HG03025 (cell line): ENCODE results near the gene TNIK.
"Not testable (repeated sequence)": the region's sequence is repeated elsewhere in the genome, so short reads cannot be mapped to it uniquely, and the experiment has no call there.

Experiments used
- ATAC-seq: cut with Tn5 transposase; IDR thresholded peaks from one replicate; pipeline ENCODE4 v1.9.1; 2021; ENCODE audit warnings: mild to moderate bottlenecking, moderate library complexity; ENCODE audit not compliant: unreplicated experiment, low FRiP score

TNIK gene

GRCh38 chr3:171242951-171243350, 217.3 kb downstream of the TNIK start:
- ATAC-seq = no peak

GRCh38 chr3:171242170-171242569, 218.0 kb downstream of the TNIK start:
- ATAC-seq = no peak

- not testable (repeated sequence) for ATAC-seq
Measured at GRCh38 chr3:171241655-171242054, 218.6 kb downstream of the TNIK start.

- ATAC-seq = no peak
Measured at GRCh38 chr3:171240504-171240835, 219.7 kb downstream of the TNIK start.

- no peak for ATAC-seq
Measured at GRCh38 chr3:171239757-171240503, 220.3 kb downstream of the TNIK start.

- ATAC-seq = no peak
Measured at GRCh38 chr3:171237009-171237385, 223.2 kb downstream of the TNIK start.

GRCh38 chr3:171236265-171237008, 223.8 kb downstream of the TNIK start:
- no peak for ATAC-seq

- no peak for ATAC-seq
Measured at GRCh38 chr3:171234298-171235010, 225.8 kb downstream of the TNIK start.

- ATAC-seq = no peak
Measured at GRCh38 chr3:171231361-171231760, 228.8 kb downstream of the TNIK start.

- ATAC-seq = no peak
Measured at GRCh38 chr3:171230865-171231264, 229.3 kb downstream of the TNIK start.

- no peak for ATAC-seq
Measured at GRCh38 chr3:171229173-171229572, 231.0 kb downstream of the TNIK start.

GRCh38 chr3:171228240-171228639, 232.0 kb downstream of the TNIK start:
- no peak for ATAC-seq

- ATAC-seq = no peak
Measured at GRCh38 chr3:171227828-171228227, 232.4 kb downstream of the TNIK start.

GRCh38 chr3:171227359-171227758, 232.8 kb downstream of the TNIK start:
- ATAC-seq = no peak

GRCh38 chr3:171226794-171227193, 233.4 kb downstream of the TNIK start:
- no peak for ATAC-seq

- ATAC-seq = no peak
Measured at GRCh38 chr3:171225708-171226107, 234.5 kb downstream of the TNIK start.

GRCh38 chr3:171225165-171225564, 235.0 kb downstream of the TNIK start:
- no peak for ATAC-seq

GRCh38 chr3:171223396-171223795, 236.8 kb downstream of the TNIK start:
- ATAC-seq = no peak

- no peak for ATAC-seq
Measured at GRCh38 chr3:171222995-171223394, 237.2 kb downstream of the TNIK start.

- ATAC-seq = no peak
Measured at GRCh38 chr3:171221597-171221996, 238.6 kb downstream of the TNIK start.

- ATAC-seq = no peak
Measured at GRCh38 chr3:171221104-171221503, 239.1 kb downstream of the TNIK start.
